A549 (cell line): ENCODE results near the gene STRIP2. TPM values are rescaled to one million over a fixed set of nuclear protein-coding genes. Genes with fewer than 3 reads are reported as not detected.

Experiments used
- ATAC-seq, 2 experiments: fragments of 200-7000 bp in 1 of 2; fragments of >200 bp in 1 of 2; cut with Nextera tagmentation in 1 of 2; cut with Tn5 transposase in 1 of 2; 3 replicates each; pipeline versions ENCODE4 v1.8.0 to v1.9.1; 2018 to 2020; ENCODE audit warnings: mild to moderate bottlenecking in 1 of 2, moderate library complexity in 1 of 2
- CTCF ChIA-PET: fragments of 300-600 bp; sonication (Branson Sonifier 250); formaldehyde crosslinking; extraction: SDS; loops from one replicate; lab custom pipeline; 2021; ENCODE audit warnings: antibody characterized with exemption, inconsistent platforms; lab: Yijun Ruan, JAX
- POLR2A ChIA-PET: fragments of 350-600 bp; formaldehyde crosslinking; extraction: SDS; loops from one replicate; lab custom pipeline; 2021; ENCODE audit warnings: antibody characterized with exemption, inconsistent platforms; lab: Yijun Ruan, JAX
- DNase-seq, 2 experiments: peaks; one replicate each; pipeline versions ENCODE4 v3.0.0 to v3.0.0-alpha.2; 2011 to 2016; ENCODE audit warnings: low read depth in 1 of 2, low spot score in 1 of 2
- FAIRE-seq: peaks from 2 replicates; lab custom pipeline; 2011; peaks lifted over from hg19 to GRCh38; lab: Jason Lieb, UNC
- H3K27ac ChIP-seq, 2 experiments: fragments of >200 bp; sonication (Bioruptor Twin); formaldehyde crosslinking; 3 replicates each; pipeline ENCODE4 v1.5.1; 2016 to 2017
- H3K4me1 ChIP-seq: fragments of >200 bp; sonication (Bioruptor Twin); formaldehyde crosslinking; 3 replicates; pipeline ENCODE4 v1.6.1; 2016
- H3K4me2 ChIP-seq: fragments of >200 bp; sonication (Bioruptor Twin); formaldehyde crosslinking; 3 replicates; pipeline ENCODE4 v1.6.1; 2016
- H3K4me3 ChIP-seq: fragments of >200 bp; sonication (Bioruptor Twin); formaldehyde crosslinking; 3 replicates; pipeline ENCODE4 v1.5.1; 2016
- H3K9me3 ChIP-seq: fragments of >200 bp; sonication (Bioruptor Twin); formaldehyde crosslinking; 3 replicates; pipeline ENCODE4 v1.6.1; 2016
- ATOH8 ChIP-seq: fragments of 250-450 bp; sonication (Bioruptor Pico); IDR thresholded peaks from 2 replicates; pipeline ENCODE4 v1.5.0; 2020; ENCODE audit warnings: low read depth, mild to moderate bottlenecking, moderate library complexity
- BHLHE40 ChIP-seq: IDR thresholded peaks from 2 replicates; pipeline ENCODE4 v1.6.1; 2012; ENCODE audit warnings: low read depth, low read length, inconsistent platforms
- CBX2 ChIP-seq: fragments of 200-600 bp; sonication (generic); IDR thresholded peaks from 2 replicates; pipeline ENCODE4 v1.6.1; 2016; ENCODE audit warnings: low read depth, mild to moderate bottlenecking, borderline replicate concordance
- CEBPB ChIP-seq, 2 experiments: fragments of >200 bp in 1 of 2; sonication (Bioruptor Twin) in 1 of 2; formaldehyde crosslinking in 1 of 2; IDR thresholded peaks; 2 replicates each; pipeline ENCODE4 v1.6.1; 2012 to 2016
- CHD2 ChIP-seq: fragments of 150-350 bp; IDR thresholded peaks from 2 replicates; pipeline ENCODE4 v1.6.1; 2014; ENCODE audit warnings: low read length; ENCODE audit not compliant: partially characterized antibody
- CHD4 ChIP-seq: fragments of 200-600 bp; sonication (generic); IDR thresholded peaks from 2 replicates; pipeline ENCODE4 v1.6.1; 2016; ENCODE audit warnings: antibody characterized with exemption, mild to moderate bottlenecking, borderline replicate concordance
- ELK1 ChIP-seq: fragments of 150-350 bp; IDR thresholded peaks from 2 replicates; pipeline ENCODE4 v1.6.1; 2014; ENCODE audit warnings: low read depth, mild to moderate bottlenecking, low read length
- EP300 ChIP-seq, 2 experiments: fragments of >200 bp; sonication (Bioruptor Twin); formaldehyde crosslinking; IDR thresholded peaks; 2 replicates in 1 of 2; 3 replicates in 1 of 2; pipeline ENCODE4 v1.6.1; 2016 to 2017
- FOSB ChIP-seq: fragments of 250-450 bp; sonication (Bioruptor Pico); IDR thresholded peaks from 2 replicates; pipeline ENCODE4 v1.5.0; 2020; ENCODE audit warnings: mild to moderate bottlenecking, moderate library complexity
- FOXS1 ChIP-seq: fragments of 250-450 bp; sonication (Bioruptor Pico); IDR thresholded peaks from 2 replicates; pipeline ENCODE4 v1.5.0; 2020; ENCODE audit warnings: mild to moderate bottlenecking, moderate library complexity
- GATA3 ChIP-seq: IDR thresholded peaks from 2 replicates; pipeline ENCODE4 v1.6.1; 2012; ENCODE audit warnings: borderline replicate concordance
- HDAC2 ChIP-seq: fragments of 200-600 bp; sonication (generic); IDR thresholded peaks from 2 replicates; pipeline ENCODE4 v1.6.1; 2016
- HOXB13 ChIP-seq: fragments of 250-450 bp; sonication (Bioruptor Pico); IDR thresholded peaks from 2 replicates; pipeline ENCODE4 v1.5.0; 2020; ENCODE audit warnings: low read depth, mild to moderate bottlenecking, moderate library complexity
- JUN ChIP-seq, 2 experiments: fragments of >200 bp; sonication (Bioruptor Twin); formaldehyde crosslinking; IDR thresholded peaks; 2 replicates in 1 of 2; 3 replicates in 1 of 2; pipeline ENCODE4 v1.6.1; 2016 to 2017
- JUNB ChIP-seq: fragments of >200 bp; sonication (Bioruptor Twin); formaldehyde crosslinking; IDR thresholded peaks from 2 replicates; pipeline ENCODE4 v1.6.1; 2016
- KDM5A ChIP-seq: fragments of 200-600 bp; sonication (generic); IDR thresholded peaks from 2 replicates; pipeline ENCODE4 v1.6.1; 2016; ENCODE audit warnings: antibody characterized with exemption, mild to moderate bottlenecking
- MAFK ChIP-seq: fragments of 450-650 bp; IDR thresholded peaks from 2 replicates; pipeline ENCODE4 v1.6.1; 2014; ENCODE audit not compliant: partially characterized antibody
- MAZ ChIP-seq: fragments of 150-350 bp; IDR thresholded peaks from 2 replicates; pipeline ENCODE4 v1.6.1; 2014; ENCODE audit warnings: antibody characterized with exemption, low read depth, low read length, borderline replicate concordance
- MYC ChIP-seq: IDR thresholded peaks from 2 replicates; pipeline ENCODE4 v1.6.1; 2012; ENCODE audit warnings: mild to moderate bottlenecking, inconsistent platforms, low read length, improper control_type of control experiment, borderline replicate concordance
- NPAS2 ChIP-seq: fragments of 250-450 bp; sonication (Bioruptor Pico); IDR thresholded peaks from 2 replicates; pipeline ENCODE4 v1.8.0; 2022; ENCODE audit warnings: mild to moderate bottlenecking, moderate library complexity, borderline replicate concordance
- NR3C1 ChIP-seq: fragments of >200 bp; sonication (Bioruptor Twin); formaldehyde crosslinking; IDR thresholded peaks from 3 replicates; pipeline ENCODE4 v1.6.1; 2017
- PHF8 ChIP-seq: fragments of 200-600 bp; sonication (generic); IDR thresholded peaks from 2 replicates; pipeline ENCODE4 v1.6.1; 2016; ENCODE audit warnings: low read depth, mild to moderate bottlenecking, antibody characterized with exemption, moderate library complexity, borderline replicate concordance
- POLR2A ChIP-seq: IDR thresholded peaks from 2 replicates; pipeline ENCODE4 v1.6.1; 2012; ENCODE audit warnings: mild to moderate bottlenecking, low read length
- POLR2AphosphoS2 ChIP-seq: conservative IDR thresholded peaks from 2 replicates; pipeline ENCODE4 v1.6.1; 2012; ENCODE audit warnings: low read length, improper control_type of control experiment, inconsistent platforms
- RFX5 ChIP-seq: fragments of 450-650 bp; IDR thresholded peaks from 2 replicates; pipeline ENCODE4 v1.7.1; 2014; ENCODE audit warnings: antibody characterized with exemption, mild to moderate bottlenecking, moderate library complexity
- TFCP2L1 ChIP-seq: fragments of 250-450 bp; sonication (Bioruptor Pico); IDR thresholded peaks from 2 replicates; pipeline ENCODE4 v1.5.0; 2021; ENCODE audit warnings: mild to moderate bottlenecking
- ZC3H11A ChIP-seq: fragments of 450-650 bp; IDR thresholded peaks from 2 replicates; pipeline ENCODE4 v1.6.1; 2014; ENCODE audit warnings: antibody characterized with exemption, mild to moderate bottlenecking
- ZFP36 ChIP-seq: fragments of 450-650 bp; IDR thresholded peaks from 2 replicates; pipeline ENCODE4 v1.6.1; 2014; ENCODE audit warnings: borderline replicate concordance; ENCODE audit not compliant: partially characterized antibody
- ZNF302 ChIP-seq: fragments of 250-450 bp; sonication (Bioruptor Pico); IDR thresholded peaks from 2 replicates; pipeline ENCODE4 v1.9.0; 2021; ENCODE audit warnings: inconsistent platforms, mild to moderate bottlenecking, moderate library complexity
- WGBS: methylation state at CpG from one replicate; pipeline ENCODE4 v1.1.6; 2017; ENCODE audit errors: missing lambda C conversion rate; 5-methylcytosine and 5-hydroxymethylcytosine counted together
- polyA plus RNA-seq, 4 experiments: library from polyadenylated mRNA; depleted of rRNA in 3 of 4; stranded (reverse); fragments of >200 nt; fragmentation: RNase III in 1 of 4; extraction: RNeasy Plus Mini Kit Qiagen cat#74134 plus additional on column Dnase treatment in 1 of 4; gene quantifications; 2 replicates in 3 of 4; 3 replicates in 1 of 4; pipeline ENCODE4 v1.2.3, GENCODE V29; 2011 to 2017
- TF ChIP-seq, protein P1 (sequence below): fragments of 450-650 bp; IDR thresholded peaks from 2 replicates; pipeline ENCODE4 v1.6.1; 2014; ENCODE audit warnings: antibody characterized with exemption
- TF ChIP-seq, protein P2 (sequence below): IDR thresholded peaks from 2 replicates; pipeline ENCODE4 v1.6.1; 2012; ENCODE audit warnings: low read depth, borderline replicate concordance

Gene STRIP2
- polyA plus RNA-seq, 2 of the 4 experiments (the other 2 are of a cell fraction), result 4.9 to 7.2 TPM

DNA sequence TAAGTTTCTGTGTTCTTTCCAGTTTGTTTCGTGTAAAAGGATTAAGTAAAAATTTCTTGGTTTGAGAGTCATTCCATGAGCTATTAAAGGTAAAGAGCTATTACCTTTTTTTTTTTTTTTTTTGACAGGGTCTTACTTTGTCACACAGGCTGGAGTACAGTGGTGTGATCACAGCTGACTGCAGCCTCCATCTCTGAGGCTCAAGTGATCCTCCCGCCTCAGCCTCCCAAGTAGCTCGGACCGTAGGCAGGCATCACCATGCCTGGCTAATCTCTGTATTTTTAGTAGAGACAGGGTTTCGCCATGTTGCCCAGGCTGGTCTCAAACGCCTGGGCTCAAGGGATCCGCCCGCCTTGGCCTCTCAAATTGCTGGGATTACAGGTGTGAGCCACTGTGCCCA lies 69.5 kb downstream of the STRIP2 start:
- H3K4me1 ChIP-seq, result peaks cover 5% of the 10 kb centered on the region; the same call in 1 of the 3 replicates
- H3K4me3 ChIP-seq, result no peak overlapping the region
- no peak for TF ChIP-seq MAFK
- no peak for TF ChIP-seq JUN (IDR thresholded peaks at IDR 0.05)
- TF ChIP-seq CBX2, result no peak
- no peak for TF ChIP-seq CEBPB (IDR thresholded peaks at IDR 0.05)
- no peak for TF ChIP-seq HOXB13 (CRISPR knock-in tag)
- no peak for TF ChIP-seq ATOH8 (CRISPR knock-in tag)
- no peak for TF ChIP-seq POLR2AphosphoS2
- TF ChIP-seq, protein P1, sequence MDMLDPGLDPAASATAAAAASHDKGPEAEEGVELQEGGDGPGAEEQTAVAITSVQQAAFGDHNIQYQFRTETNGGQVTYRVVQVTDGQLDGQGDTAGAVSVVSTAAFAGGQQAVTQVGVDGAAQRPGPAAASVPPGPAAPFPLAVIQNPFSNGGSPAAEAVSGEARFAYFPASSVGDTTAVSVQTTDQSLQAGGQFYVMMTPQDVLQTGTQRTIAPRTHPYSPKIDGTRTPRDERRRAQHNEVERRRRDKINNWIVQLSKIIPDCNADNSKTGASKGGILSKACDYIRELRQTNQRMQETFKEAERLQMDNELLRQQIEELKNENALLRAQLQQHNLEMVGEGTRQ, result no peak
- TF ChIP-seq FOSB (CRISPR knock-in tag), result no peak
- no peak for TF ChIP-seq CHD4
- TF ChIP-seq POLR2A, result no peak
- TF ChIP-seq ZC3H11A, result no peak
- TF ChIP-seq NPAS2 (CRISPR knock-in tag), result no peak
- H3K9me3 ChIP-seq, result no peaks in the 10 kb centered on the region
- no peak overlapping the region for H3K27ac ChIP-seq
- no peak overlapping the region for H3K4me2 ChIP-seq
- CTCF ChIA-PET, result interaction anchor here (0.6 to 1.7 kb wide), 6 partner anchors 37 to 285 kb away, joined by 3 to 6 read pairs (median 4); no protein-coding TSS in a partner anchor
- ATAC-seq, result no peak
- POLR2A ChIA-PET, result interaction anchor here (0.8 kb wide), 1 partner anchor 21 kb away, joined by 4 read pairs; no protein-coding TSS in a partner anchor
- no peak for DNase-seq
- no peak for FAIRE-seq
- WGBS, result 97% methylated on average over 7 of the region's 8 CpGs

DNA sequence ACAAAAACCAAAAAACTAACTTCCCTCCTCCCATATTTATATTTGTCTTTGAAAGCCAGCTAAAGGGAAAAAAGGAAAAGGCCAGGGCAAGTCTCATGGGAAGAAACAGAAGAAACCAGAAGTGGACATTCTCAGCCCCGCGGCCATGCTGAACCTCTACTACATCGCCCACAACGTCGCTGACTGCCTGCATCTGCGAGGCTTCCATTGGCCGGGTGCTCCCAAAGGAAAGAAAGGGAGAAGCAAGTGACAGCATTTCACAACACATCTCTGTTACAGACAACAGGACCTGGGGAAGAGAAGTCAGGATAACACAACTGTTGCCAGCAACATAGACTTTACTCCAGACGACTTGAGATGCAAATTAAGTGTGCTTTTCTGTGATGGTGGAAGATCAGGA lies 78.0 kb downstream of the STRIP2 start:
- H3K4me3 ChIP-seq, result no peak overlapping the region
- no peak overlapping the region for H3K4me2 ChIP-seq
- POLR2A ChIA-PET, result no interaction called here
- H3K27ac ChIP-seq, result no peak overlapping the region
- no peak for TF ChIP-seq JUNB
- TF ChIP-seq MYC, result no peak
- TF ChIP-seq NR3C1, result no peak
- TF ChIP-seq TFCP2L1 (CRISPR knock-in tag), result no peak
- TF ChIP-seq, protein P1, result no peak
- TF ChIP-seq KDM5A, result no peak
- TF ChIP-seq BHLHE40, result no peak
- TF ChIP-seq CEBPB (IDR thresholded peaks at IDR 0.05), result no peak
- no peak for TF ChIP-seq FOXS1 (CRISPR knock-in tag)
- TF ChIP-seq EP300 (IDR thresholded peaks at IDR 0.05), result no peak
- no peak for TF ChIP-seq RFX5
- no peak for TF ChIP-seq GATA3
- no peak for TF ChIP-seq MAZ
- TF ChIP-seq, all 56 proteins: peak for 0
- Histone ChIP-seq H3K9me3 (no peaks in the 10 kb centered on the region), H3K4me1 (no peaks in the 10 kb centered on the region)
- no peak for DNase-seq
- no peak for ATAC-seq
- 72% methylated on average over 8 of the region's 8 CpGs for WGBS
- FAIRE-seq, result no peak
- CTCF ChIA-PET, result interaction anchor here (1.0 to 1.2 kb wide), 2 partner anchors 15 to 133 kb away, joined by 3 read pairs; no protein-coding TSS in a partner anchor

DNA sequence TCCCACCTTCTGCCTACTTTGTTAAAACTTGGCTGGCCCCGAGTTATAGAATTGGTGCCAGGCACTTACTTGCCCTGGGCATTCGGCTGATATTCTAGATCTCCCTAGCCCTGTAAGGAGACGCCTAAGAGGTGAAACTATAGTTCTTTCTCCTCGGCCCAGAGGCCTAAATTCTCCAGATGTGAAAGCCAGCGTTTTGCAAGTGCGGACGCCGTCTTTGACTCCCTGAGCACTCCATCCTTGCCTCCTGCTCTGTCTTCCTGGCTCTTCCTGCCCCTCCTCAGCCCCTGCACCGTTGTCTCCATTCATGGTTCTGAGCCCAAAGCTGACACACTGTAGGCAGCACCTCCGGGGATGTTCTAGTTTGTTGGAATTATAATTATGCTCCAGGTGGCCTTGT lies 79.3 kb downstream of the STRIP2 start:
- WGBS, result 81% methylated on average over 10 of the region's 10 CpGs
- Histone ChIP-seq H3K4me1 (no peaks in the 10 kb centered on the region), H3K9me3 (no peaks in the 10 kb centered on the region), H3K4me3 (no peak overlapping the region), H3K27ac (no peak overlapping the region), H3K4me2 (no peak overlapping the region)
- FAIRE-seq (no peak), ATAC-seq (peak in 1 of 2 experiments; percentile 39; a peak in 1 of 6 replicates), DNase-seq (no peak)
- ChIA-PET CTCF (interaction anchor here (1.2 to 1.3 kb wide), 2 partner anchors 13 to 130 kb away, joined by 3 to 5 read pairs; no protein-coding TSS in a partner anchor), POLR2A (no interaction called here)
- TF ChIP-seq JUNB, result no peak
- TF ChIP-seq, protein P2, sequence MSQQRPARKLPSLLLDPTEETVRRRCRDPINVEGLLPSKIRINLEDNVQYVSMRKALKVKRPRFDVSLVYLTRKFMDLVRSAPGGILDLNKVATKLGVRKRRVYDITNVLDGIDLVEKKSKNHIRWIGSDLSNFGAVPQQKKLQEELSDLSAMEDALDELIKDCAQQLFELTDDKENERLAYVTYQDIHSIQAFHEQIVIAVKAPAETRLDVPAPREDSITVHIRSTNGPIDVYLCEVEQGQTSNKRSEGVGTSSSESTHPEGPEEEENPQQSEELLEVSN, result no peak
- TF ChIP-seq CHD4, result no peak
- no peak for TF ChIP-seq PHF8
- no peak for TF ChIP-seq ZNF302 (CRISPR knock-in tag)
- no peak for TF ChIP-seq ZFP36
- no peak for TF ChIP-seq CBX2
- TF ChIP-seq FOXS1 (CRISPR knock-in tag), result no peak
- no peak for TF ChIP-seq HDAC2
- TF ChIP-seq ELK1, result no peak
- TF ChIP-seq CHD2, result no peak
